ENCODE results near the gene FADS3. TPM values are rescaled to one million over a fixed set of nuclear protein-coding genes. Genes with fewer than 3 reads are reported as not detected.

The FADS3 gene
- total and polyA plus RNA-seq, 9 of the 15 experiments (the other 6 are each of a cell fraction or from before 2014, with no cell fraction given), result 0.97 to 148 (median 92.7) TPM

DNA sequence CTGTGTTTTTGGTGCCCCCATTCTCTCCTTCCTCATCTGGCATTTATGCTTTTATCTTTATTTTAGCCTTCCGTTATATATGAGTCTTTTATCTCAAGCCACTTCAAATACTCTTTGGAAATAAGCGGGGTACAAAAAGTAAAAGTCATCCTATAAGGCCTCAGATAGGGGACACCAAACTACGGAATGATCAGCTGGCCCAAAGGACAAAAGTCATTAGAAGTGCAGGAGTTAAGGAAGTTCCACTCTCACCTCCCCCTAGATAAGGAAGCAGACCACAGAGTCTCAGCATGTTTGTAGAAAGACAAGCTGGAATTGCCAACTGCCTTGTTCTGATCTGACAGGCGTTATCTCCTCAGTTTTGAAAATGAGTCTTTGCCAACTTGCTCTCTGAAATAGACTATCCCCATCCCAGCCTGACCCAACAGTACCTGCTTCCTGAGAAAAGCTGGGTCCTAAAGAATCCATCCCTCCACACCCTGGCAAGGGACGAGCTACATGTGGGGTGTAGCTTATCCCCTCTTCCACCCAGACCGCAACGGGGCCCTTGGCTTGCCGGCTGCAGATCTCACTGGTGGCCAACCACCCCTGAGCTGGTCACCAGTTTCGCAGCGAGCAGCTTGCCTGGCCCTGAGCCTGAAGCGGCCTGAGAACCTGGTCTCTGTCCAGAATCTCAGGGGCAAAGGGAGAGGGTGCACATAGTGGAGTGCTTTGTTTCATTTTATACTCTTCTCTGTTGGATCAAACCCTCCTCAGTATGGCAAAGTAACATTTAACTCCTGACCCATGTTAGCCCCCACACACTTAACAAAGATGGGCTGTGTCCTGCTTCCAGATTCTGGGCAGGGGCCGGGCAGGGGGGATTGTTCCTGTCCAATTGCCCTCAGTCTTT lies 49.5 kb downstream of the FADS3 start (continued):
- TF ChIP-seq, protein P1, sequence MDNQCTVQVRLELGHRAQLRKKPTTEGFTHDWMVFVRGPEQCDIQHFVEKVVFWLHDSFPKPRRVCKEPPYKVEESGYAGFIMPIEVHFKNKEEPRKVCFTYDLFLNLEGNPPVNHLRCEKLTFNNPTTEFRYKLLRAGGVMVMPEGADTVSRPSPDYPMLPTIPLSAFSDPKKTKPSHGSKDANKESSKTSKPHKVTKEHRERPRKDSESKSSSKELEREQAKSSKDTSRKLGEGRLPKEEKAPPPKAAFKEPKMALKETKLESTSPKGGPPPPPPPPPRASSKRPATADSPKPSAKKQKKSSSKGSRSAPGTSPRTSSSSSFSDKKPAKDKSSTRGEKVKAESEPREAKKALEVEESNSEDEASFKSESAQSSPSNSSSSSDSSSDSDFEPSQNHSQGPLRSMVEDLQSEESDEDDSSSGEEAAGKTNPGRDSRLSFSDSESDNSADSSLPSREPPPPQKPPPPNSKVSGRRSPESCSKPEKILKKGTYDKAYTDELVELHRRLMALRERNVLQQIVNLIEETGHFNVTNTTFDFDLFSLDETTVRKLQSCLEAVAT (IDR thresholded peaks at IDR 0.05), result peak in 1 of 2 experiments; percentile 67; a peak in 1 of 4 replicates
- TF ChIP-seq, protein P2, sequence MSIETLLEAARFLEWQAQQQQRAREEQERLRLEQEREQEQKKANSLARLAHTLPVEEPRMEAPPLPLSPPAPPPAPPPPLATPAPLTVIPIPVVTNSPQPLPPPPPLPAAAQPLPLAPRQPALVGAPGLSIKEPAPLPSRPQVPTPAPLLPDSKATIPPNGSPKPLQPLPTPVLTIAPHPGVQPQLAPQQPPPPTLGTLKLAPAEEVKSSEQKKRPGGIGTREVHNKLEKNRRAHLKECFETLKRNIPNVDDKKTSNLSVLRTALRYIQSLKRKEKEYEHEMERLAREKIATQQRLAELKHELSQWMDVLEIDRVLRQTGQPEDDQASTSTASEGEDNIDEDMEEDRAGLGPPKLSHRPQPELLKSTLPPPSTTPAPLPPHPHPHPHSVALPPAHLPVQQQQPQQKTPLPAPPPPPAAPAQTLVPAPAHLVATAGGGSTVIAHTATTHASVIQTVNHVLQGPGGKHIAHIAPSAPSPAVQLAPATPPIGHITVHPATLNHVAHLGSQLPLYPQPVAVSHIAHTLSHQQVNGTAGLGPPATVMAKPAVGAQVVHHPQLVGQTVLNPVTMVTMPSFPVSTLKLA (conservative IDR thresholded peaks at IDR 0.05), result peak; percentile 49 to 82

DNA sequence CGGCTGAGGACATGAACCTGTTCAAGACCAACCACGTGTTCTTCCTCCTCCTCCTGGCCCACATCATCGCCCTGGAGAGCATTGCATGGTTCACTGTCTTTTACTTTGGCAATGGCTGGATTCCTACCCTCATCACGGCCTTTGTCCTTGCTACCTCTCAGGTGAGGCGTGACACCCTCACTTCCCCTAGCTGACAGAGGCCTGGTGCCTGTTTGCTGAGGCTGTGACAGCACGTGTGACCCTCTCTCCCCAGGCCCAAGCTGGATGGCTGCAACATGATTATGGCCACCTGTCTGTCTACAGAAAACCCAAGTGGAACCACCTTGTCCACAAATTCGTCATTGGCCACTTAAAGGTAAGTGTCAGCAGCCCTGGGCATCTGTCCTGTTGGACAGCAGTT lies 51.0 kb downstream of the FADS3 start:
- no peak overlapping the region for H2AFZ ChIP-seq (ENCODE audit: low read depth, low read length)
- peaks cover 60 to 73% of the 10 kb centered on the region in 2 experiments for H3K4me1 ChIP-seq (replicated peaks in 1 of 2; ENCODE audit: control insufficient read depth in 2 of 2, insufficient read depth in 2 of 2, low read length in 2 of 2)
- ChIA-PET CTCF (ENCODE audit: low intra/inter-chr PET ratio) (no interaction called here), POLR2A (no interaction called here)
- peak overlapping the region; percentile 90 for H3K27ac ChIP-seq (ENCODE audit: extremely low read depth, low read depth, low read length)
- in situ Hi-C loops (cut with MboI) (no loop called here), intact Hi-C loops (cut with micrococcal nuclease) (no loop called here)
- H3K36me3 ChIP-seq (ENCODE audit: control insufficient read depth, insufficient read depth, low read length), result peaks cover 18% of the 10 kb centered on the region
- H3K4me2 ChIP-seq (ENCODE audit: insufficient read depth, low read length), result no peak overlapping the region; the same call in 1 of the 2 replicates
- no peak overlapping the region for H3K4me3 ChIP-seq
- no peaks in the 10 kb centered on the region for H3K27me3 ChIP-seq (ENCODE audit: control insufficient read depth in 2 of 2, insufficient read depth in 2 of 2, low read length in 2 of 2)
- peaks cover 5% of the 10 kb centered on the region for H3K9me1 ChIP-seq (ENCODE audit: control insufficient read depth, insufficient read depth, low read length)
- H3K9me3 ChIP-seq (replicated peaks; ENCODE audit: control insufficient read depth, insufficient read depth, low read depth, low read length), result no peaks in the 10 kb centered on the region
- DNase-seq (ENCODE audit: extremely low read depth in 1 of 4, low spot score in 3 of 4) (no peak), ATAC-seq (no peak), FAIRE-seq (no peak)
- BruUV-seq (replicated peaks), result no TSS peak
- WGBS (ENCODE audit: insufficient coverage, low coverage, missing lambda C conversion rate), result 79% methylated on average over 7 of the region's 7 CpGs
- H3K79me2 ChIP-seq (ENCODE audit: control insufficient read depth, insufficient read depth, low read length), result peaks cover 22% of the 10 kb centered on the region; the same call in 2 of the 3 replicates
- peak overlapping the region; percentile 24 to 84; a peak in 3 of 4 replicates for H3K9ac ChIP-seq (ENCODE audit: insufficient read depth in 1 of 2, low read depth in 2 of 2, low read length in 2 of 2)
- H4K20me1 ChIP-seq (replicated peaks; ENCODE audit: control insufficient read depth, insufficient read depth, low read length), result no peaks in the 10 kb centered on the region
- TF ChIP-seq, protein P3, sequence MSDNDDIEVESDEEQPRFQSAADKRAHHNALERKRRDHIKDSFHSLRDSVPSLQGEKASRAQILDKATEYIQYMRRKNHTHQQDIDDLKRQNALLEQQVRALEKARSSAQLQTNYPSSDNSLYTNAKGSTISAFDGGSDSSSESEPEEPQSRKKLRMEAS (CRISPR knock-in tag; IDR thresholded peaks at IDR 0.05), result peak; percentile 34; the same call in 1 of the 2 replicates
- TF ChIP-seq, protein P4, sequence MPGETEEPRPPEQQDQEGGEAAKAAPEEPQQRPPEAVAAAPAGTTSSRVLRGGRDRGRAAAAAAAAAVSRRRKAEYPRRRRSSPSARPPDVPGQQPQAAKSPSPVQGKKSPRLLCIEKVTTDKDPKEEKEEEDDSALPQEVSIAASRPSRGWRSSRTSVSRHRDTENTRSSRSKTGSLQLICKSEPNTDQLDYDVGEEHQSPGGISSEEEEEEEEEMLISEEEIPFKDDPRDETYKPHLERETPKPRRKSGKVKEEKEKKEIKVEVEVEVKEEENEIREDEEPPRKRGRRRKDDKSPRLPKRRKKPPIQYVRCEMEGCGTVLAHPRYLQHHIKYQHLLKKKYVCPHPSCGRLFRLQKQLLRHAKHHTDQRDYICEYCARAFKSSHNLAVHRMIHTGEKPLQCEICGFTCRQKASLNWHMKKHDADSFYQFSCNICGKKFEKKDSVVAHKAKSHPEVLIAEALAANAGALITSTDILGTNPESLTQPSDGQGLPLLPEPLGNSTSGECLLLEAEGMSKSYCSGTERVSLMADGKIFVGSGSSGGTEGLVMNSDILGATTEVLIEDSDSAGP (CRISPR knock-in tag; IDR thresholded peaks at IDR 0.05), result 0 out of 2 replicates have a peak, but pooled peaks have one; percentile 30
- TF ChIP-seq HSF4 (CRISPR knock-in tag; IDR thresholded peaks at IDR 0.05; ENCODE audit: borderline replicate concordance), result no peak
- no peak for TF ChIP-seq PRPF4 (IDR thresholded peaks at IDR 0.05; ENCODE audit: insufficient read depth, low read depth, low read length, poor library complexity, severe bottlenecking)

Data from K562 (cell line).